Fibroblast of villous mesenchyme (primary cell): ENCODE data around the gene QRFP. TPM values are rescaled to one million over a fixed set of nuclear protein-coding genes. Genes with fewer than 3 reads are reported as not detected.
A peak's percentile ranks its signal among the peaks of the same experiment; 100 is the strongest.

Source experiments
- DNase-seq: peaks from one replicate; pipeline ENCODE4 v3.0.0-alpha.2; 2010; ENCODE audit warnings: low read depth
- H3K4me3 ChIP-seq: 2 replicates; pipeline ENCODE4 v1.5.1; 2011; ENCODE audit warnings: low read depth, mild to moderate bottlenecking, low read length
- total RNA-seq: library from RNA; depleted of rRNA; stranded (reverse); fragments of >200 nt; gene quantifications from 2 replicates; pipeline ENCODE4 v1.2.3, GENCODE V29; 2012
- TF ChIP-seq, protein P1 (sequence below): IDR thresholded peaks from 2 replicates; pipeline ENCODE4 v1.5.1; 2012; ENCODE audit warnings: low read depth, mild to moderate bottlenecking, low read length; ENCODE audit not compliant: insufficient read depth

Gene QRFP
- total RNA-seq, 1 donor: not detected

DNA sequence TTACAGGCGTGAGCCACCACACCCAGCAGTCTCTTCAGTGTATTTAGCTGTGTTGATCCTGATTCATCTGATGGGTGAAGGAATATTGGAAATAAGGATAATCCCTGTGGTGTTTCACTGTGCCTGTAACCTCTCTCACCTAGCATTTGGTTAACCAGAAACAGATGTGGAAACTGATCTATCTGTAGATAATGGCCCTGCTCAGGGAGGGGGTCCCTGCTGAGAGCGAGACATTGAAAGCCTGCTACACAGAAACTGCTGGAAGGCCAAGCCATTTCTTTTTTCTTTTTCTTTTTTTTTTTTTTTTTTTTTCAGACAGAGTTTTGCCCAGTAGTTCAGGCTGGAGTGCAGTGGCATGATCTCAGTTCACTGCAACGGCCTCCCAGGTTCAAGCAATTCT, 28.4 kb downstream of the QRFP start:
- H3K4me3 ChIP-seq: no peak overlapping the region
- TF ChIP-seq, protein P1, sequence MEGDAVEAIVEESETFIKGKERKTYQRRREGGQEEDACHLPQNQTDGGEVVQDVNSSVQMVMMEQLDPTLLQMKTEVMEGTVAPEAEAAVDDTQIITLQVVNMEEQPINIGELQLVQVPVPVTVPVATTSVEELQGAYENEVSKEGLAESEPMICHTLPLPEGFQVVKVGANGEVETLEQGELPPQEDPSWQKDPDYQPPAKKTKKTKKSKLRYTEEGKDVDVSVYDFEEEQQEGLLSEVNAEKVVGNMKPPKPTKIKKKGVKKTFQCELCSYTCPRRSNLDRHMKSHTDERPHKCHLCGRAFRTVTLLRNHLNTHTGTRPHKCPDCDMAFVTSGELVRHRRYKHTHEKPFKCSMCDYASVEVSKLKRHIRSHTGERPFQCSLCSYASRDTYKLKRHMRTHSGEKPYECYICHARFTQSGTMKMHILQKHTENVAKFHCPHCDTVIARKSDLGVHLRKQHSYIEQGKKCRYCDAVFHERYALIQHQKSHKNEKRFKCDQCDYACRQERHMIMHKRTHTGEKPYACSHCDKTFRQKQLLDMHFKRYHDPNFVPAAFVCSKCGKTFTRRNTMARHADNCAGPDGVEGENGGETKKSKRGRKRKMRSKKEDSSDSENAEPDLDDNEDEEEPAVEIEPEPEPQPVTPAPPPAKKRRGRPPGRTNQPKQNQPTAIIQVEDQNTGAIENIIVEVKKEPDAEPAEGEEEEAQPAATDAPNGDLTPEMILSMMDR: no peak
- no peak for DNase-seq

DNA sequence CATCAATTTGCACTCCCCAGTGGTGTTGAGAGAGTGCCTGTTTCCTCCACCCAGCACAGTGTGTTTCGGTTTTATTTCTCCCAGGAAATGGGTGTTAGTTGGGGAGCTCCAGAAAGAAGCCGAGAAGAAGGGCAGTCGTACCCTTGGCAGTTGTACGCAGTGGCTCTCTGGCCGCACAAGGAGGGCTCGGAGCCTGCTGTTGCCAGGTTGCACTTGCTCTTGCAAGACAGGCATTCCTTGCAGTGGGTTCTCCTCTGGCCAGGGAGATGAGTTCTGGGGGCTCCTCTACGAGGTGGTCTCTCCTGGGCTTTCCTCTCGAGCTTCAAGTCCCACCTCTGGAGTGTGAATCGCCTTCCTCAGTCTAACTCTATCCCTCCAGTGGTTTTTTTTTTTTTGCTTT, 29.1 kb downstream of the QRFP start:
- H3K4me3 ChIP-seq: no peak overlapping the region
- TF ChIP-seq, protein P1: no peak
- DNase-seq: no peak

DNA sequence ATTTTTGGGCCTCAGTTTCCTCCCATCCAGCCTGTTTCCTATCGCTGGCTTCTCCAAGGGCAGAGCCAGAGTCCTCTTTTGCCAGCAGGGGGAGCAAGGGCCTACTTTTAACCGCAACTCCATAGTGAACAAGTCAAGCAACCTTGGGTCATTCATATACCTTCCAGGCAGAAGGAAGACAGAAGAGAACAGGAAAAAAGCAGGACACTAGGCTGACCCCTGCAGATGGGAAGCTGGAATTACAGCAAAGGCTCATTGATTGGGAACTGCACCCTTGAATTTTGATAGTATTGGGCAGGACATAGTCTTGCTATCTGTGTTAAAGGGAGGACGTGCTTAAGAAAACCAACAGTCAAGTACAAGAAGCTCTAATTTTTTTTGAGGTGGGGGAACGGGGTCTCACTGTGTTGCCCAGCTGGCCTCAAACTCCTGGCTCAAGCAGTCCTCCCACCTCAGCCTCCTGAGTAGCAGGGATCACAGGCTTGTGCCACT, 30.1 kb downstream of the QRFP start:
- DNase-seq: peak; percentile 89
- TF ChIP-seq, protein P1: peak; percentile 98
- H3K4me3 ChIP-seq: no peak overlapping the region

DNA sequence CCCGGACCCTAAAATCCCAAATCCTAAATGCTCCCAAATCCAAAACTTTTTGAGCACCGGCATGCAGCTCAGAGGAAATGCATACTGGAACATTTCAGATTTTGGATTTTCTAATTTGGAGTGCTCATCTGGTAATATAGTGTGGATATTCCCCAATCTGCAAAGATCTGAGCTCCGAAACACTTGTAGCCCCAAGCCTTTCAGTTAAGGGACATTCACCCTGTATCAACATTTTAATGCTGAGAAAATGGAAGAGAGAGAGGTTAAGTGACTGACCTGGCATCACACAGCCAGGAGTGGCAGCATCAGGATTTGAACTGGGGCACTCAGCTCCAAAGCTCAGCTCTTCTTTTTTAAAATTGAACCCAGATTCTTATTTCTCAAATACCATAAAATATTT, 30.7 kb downstream of the QRFP start:
- no peak for DNase-seq
- no peak overlapping the region for H3K4me3 ChIP-seq
- TF ChIP-seq, protein P1: no peak

DNA sequence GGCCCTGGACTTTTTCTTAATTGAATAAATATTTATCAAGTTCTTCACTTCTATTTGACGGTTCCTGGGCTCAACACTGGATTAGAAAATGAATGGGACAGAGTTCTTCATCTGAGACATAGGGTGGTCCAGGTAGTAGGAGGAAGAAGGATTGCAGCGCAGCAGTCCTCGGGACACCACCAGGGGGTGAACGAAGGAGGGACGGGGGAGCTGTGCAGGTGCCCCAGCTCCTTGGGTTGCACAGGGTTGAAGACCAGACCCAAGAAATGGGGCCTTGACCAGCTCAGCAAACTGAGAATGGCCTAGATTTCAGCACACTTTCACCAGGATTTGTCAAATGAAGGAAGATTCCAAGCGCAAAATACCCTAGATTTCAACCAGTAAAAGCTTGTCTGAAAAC, 32.1 kb downstream of the QRFP start:
- H3K4me3 ChIP-seq: no peak overlapping the region
- TF ChIP-seq, protein P1: no peak
- no peak for DNase-seq

DNA sequence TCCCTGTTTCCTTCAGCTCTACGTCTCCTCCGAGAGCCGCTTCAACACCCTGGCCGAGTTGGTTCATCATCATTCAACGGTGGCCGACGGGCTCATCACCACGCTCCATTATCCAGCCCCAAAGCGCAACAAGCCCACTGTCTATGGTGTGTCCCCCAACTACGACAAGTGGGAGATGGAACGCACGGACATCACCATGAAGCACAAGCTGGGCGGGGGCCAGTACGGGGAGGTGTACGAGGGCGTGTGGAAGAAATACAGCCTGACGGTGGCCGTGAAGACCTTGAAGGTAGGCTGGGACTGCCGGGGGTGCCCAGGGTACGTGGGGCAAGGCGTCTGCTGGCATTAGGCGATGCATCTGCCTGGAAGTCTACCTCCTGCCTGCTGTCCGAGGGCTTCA, 33.9 kb downstream of the QRFP start:
- H3K4me3 ChIP-seq: no peak overlapping the region
- no peak for DNase-seq
- TF ChIP-seq, protein P1: no peak

DNA sequence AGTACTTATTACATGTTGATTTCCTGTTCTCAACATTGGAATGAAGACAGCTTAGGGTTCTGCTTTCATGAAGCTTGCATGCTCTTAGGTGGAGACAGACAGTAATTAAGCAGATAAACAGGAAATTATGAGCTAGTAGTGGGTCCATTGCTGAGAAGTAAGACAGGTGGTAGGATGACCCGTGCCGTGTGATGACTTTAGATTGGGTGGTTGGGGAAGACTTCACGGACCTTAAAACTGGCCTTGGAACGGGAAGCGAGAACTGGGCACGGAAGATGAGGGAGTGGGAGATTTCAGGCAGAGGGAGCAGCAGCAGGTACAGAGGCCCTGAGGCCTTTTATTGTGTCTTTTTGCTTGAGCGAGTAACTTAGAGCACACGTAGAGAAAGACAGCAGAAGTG, 34.4 kb downstream of the QRFP start:
- TF ChIP-seq, protein P1: no peak
- DNase-seq: no peak
- H3K4me3 ChIP-seq: no peak overlapping the region
